Omental fat pad (tissue), 4 donors: ENCODE data around the gene MDN1. TPM values are rescaled to one million over a fixed set of nuclear protein-coding genes. Genes with fewer than 3 reads are reported as not detected.

ENCODE experiments used
- ATAC-seq: fragments of 150-250 bp; one replicate; pipeline ENCODE4 v1.9.1; 2016; ENCODE audit warnings: mild to moderate bottlenecking, moderate library complexity; ENCODE audit not compliant: low FRiP score
- DNase-seq: peaks from one replicate; pipeline ENCODE4 v3.0.0-alpha.2; 2019; ENCODE audit warnings: low spot score
- CTCF ChIP-seq, 3 donors: fragments of 450-650 bp; IDR thresholded peaks; one replicate each; pipeline ENCODE4 v1.5.1; 2016 to 2017; ENCODE audit warnings: antibody characterized with exemption in 3 of 3, mild to moderate bottlenecking in 3 of 3, moderate library complexity in 2 of 3
- total RNA-seq, 4 donors: library from RNA; depleted of rRNA; stranded (reverse); fragments of >200 nt; gene quantifications; one replicate each; pipeline ENCODE4 v1.1.0, GENCODE V29; 2016

MDN1 gene
- total RNA-seq, 4 donors from 2014 or later, result 21.6 to 58.5 (median 33.3) TPM

- ATAC-seq, result no peak
- DNase-seq, result no peak
- TF ChIP-seq CTCF (IDR thresholded peaks at IDR 0.05), result no peak
Measured at GRCh38 chr6:89723046-89723445, 96.5 kb downstream of the MDN1 start.

DNA sequence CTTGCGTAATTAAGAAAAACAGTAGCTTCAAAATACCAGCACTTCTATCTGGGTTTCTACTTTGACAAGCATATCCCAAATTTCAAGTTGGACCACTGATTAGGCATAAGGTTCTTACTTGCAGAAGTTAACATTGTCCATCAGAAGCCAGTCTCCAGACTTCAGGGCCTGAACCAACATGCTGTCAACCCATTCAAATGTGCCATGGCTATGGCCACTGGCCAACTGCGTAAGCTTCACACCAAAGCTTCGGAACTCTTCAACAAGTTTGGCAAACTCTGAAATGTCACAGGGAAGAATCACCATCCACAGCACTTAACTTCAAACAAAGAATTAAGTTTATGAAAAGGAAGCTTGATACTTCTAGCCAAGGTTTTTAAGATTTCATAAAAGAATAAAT, 103.1 kb downstream of the MDN1 start:
- DNase-seq (no peak), ATAC-seq (no peak)
- TF ChIP-seq CTCF (IDR thresholded peaks at IDR 0.05), result no peak

DNA sequence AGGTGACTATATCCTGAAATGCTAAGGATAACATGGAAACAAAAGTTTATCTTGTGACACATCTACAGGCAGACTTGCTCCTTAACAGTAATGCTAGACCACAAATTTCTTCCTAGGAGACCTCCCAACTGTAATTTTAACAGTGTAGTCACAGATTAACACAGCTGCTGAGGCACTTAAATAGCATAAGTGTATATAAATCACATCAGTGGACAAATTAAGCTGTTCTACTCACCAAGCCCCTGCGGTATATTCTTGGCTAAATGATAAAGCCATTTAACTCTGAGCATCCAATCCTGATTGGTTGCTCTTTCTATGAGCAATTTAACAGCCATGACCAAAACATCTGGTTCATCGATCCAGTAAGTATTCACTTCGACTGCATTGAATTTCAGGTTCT, 107.8 kb downstream of the MDN1 start:
- DNase-seq (no peak), ATAC-seq (no peak)
- no peak for TF ChIP-seq CTCF (IDR thresholded peaks at IDR 0.05)

- TF ChIP-seq CTCF (IDR thresholded peaks at IDR 0.05), result no peak
- DNase-seq (no peak), ATAC-seq (no peak)
Measured at GRCh38 chr6:89708316-89708715, 111.3 kb downstream of the MDN1 start.

DNA sequence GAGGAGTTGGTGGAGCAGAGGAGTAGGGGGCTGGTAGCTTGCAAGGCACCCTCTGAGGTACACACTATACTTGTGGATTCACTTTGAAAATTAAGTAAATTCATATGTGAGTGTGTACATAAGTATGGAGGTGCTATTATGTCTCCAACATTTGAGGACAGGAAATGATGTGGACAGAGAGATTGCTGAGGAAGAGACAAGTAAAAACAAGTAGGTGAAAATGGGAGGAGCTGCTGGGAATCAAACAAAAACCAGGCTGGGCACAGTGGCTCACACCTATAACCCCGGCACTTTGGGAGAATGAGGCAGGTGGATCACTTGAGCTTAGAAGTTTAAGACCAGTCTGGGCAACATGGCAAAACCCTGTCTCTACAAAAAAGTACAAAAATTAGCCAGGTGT, 111.8 kb downstream of the MDN1 start:
- TF ChIP-seq CTCF (IDR thresholded peaks at IDR 0.05), result no peak
- ATAC-seq, result no peak
- no peak for DNase-seq

DNA sequence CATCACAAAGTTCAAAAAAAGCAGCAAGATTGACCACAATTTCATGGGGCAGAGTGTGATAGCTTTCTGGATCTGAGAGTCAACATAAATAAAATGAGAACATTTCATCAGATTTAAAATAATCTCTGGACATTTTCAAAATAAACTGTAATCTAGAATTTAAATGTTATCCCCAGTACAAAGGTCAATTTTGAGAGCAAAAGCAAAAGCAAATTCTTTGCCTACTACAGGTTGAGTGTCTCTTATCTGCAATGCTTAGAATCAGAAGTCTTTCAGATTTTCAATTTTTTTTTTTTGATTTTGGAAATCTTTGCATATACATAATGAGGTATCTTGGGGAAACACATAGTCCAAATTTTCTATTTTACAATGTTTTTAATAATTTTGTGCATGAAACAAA, 113.5 kb downstream of the MDN1 start:
- ATAC-seq (no peak), DNase-seq (no peak)
- TF ChIP-seq CTCF (IDR thresholded peaks at IDR 0.05), result no peak

GRCh38 chr6:89703292-89703691, 116.3 kb downstream of the MDN1 start:
- DNase-seq (no peak), ATAC-seq (no peak)
- TF ChIP-seq CTCF (IDR thresholded peaks at IDR 0.05), result no peak
